ENCODE results near the gene SLC8A1. TPM values are rescaled to one million over a fixed set of nuclear protein-coding genes. Genes with fewer than 3 reads are reported as not detected.

The SLC8A1 gene
- total RNA-seq, 4 donors from 2014 or later = 2.2 to 45.0 (median 9.6) TPM

DNA sequence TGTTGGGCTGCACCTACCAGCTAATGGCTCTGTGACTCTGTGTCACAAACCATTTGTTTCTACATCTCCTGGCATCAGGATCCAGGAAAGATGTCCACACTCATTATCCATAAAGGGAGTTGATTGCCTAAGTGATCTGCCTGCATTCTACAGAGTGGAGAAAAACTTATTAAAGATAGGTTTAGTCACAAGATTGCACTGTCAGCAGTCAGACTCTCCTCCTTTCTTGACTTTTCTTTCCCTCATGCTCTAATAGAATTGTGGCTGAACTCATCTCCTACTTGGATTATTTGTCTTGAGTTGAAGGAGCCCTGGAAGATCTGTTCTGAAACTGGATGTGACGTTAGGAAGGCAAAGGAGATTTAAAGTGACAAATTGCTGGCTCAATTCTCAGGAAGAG, 152.7 kb downstream of the SLC8A1 start:
- Histone ChIP-seq H3K27me3 (no peaks in the 10 kb centered on the region), H3K27ac (no peak overlapping the region), H3K4me3 (no peak overlapping the region), H3K4me1 (no peaks in the 10 kb centered on the region), H3K9me3 (no peaks in the 10 kb centered on the region), H3K36me3 (no peaks in the 10 kb centered on the region)
- 79 to 83% methylated on average over 1 of the region's 1 CpG for WGBS, 2 donors
- no peak for DNase-seq
- TF ChIP-seq, protein P1, sequence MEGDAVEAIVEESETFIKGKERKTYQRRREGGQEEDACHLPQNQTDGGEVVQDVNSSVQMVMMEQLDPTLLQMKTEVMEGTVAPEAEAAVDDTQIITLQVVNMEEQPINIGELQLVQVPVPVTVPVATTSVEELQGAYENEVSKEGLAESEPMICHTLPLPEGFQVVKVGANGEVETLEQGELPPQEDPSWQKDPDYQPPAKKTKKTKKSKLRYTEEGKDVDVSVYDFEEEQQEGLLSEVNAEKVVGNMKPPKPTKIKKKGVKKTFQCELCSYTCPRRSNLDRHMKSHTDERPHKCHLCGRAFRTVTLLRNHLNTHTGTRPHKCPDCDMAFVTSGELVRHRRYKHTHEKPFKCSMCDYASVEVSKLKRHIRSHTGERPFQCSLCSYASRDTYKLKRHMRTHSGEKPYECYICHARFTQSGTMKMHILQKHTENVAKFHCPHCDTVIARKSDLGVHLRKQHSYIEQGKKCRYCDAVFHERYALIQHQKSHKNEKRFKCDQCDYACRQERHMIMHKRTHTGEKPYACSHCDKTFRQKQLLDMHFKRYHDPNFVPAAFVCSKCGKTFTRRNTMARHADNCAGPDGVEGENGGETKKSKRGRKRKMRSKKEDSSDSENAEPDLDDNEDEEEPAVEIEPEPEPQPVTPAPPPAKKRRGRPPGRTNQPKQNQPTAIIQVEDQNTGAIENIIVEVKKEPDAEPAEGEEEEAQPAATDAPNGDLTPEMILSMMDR (IDR thresholded peaks at IDR 0.05) = no peak
- TF ChIP-seq POLR2A (IDR thresholded peaks at IDR 0.05) = no peak
- intact Hi-C loops (cut with DNase I) = no loop called here

DNA sequence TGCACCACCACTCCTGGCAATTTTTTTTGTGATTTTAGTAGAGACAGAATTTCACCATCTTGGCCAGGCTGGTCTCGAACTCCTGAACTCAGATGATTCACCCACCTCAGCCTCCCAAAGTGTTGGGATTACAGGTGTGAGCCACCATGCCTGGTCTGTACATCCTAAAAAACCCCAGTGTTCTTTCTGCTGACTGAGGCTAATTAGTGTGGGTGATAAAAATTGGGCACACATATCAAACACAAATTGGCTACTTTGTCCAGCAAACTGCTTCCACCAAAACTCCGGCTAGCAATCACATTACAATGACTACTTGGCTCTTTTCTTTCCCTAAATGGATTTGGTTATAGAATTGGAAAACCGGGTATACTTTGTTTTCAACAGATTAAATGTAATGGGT, 153.9 kb downstream of the SLC8A1 start:
- no peak for TF ChIP-seq POLR2A (IDR thresholded peaks at IDR 0.05)
- TF ChIP-seq, protein P1 (IDR thresholded peaks at IDR 0.05) = no peak
- H3K27ac ChIP-seq = no peak overlapping the region
- intact Hi-C loops (cut with DNase I) = no loop called here
- H3K27me3 ChIP-seq = no peaks in the 10 kb centered on the region
- H3K4me3 ChIP-seq = no peak overlapping the region
- WGBS, 2 donors = 89 to 96% methylated on average over 3 of the region's 3 CpGs
- H3K9me3 ChIP-seq = no peaks in the 10 kb centered on the region
- DNase-seq = no peak
- H3K4me1 ChIP-seq = no peaks in the 10 kb centered on the region
- H3K36me3 ChIP-seq = no peaks in the 10 kb centered on the region

DNA sequence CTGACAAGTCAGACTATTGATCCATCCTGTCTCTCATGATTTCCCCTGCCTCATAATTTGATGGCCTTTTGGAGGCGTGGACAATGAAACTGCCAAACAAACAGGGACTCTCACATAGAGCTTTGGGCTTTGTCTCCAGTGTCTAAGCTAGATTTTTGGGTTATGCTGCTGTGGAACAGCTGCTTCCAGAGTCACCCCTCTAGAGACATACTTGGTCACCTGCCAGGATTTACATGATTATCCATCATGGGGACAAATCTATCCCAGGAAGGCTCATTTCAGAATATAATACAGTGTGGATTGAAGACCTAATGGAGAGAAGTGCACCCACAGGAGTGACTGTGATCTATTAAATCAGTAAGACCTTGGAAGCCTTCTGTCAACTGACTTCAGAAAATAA, 159.6 kb downstream of the SLC8A1 start:
- Histone ChIP-seq H3K27me3 (no peaks in the 10 kb centered on the region), H3K9me3 (no peaks in the 10 kb centered on the region), H3K4me1 (no peaks in the 10 kb centered on the region), H3K36me3 (no peaks in the 10 kb centered on the region), H3K4me3 (no peak overlapping the region), H3K27ac (no peak overlapping the region)
- intact Hi-C loops (cut with DNase I) = no loop called here
- DNase-seq = no peak
- WGBS, 2 donors = 50 to 100% methylated on average over 1 of the region's 1 CpG
- TF ChIP-seq, protein P1 (IDR thresholded peaks at IDR 0.05) = no peak
- no peak for TF ChIP-seq POLR2A (IDR thresholded peaks at IDR 0.05)

DNA sequence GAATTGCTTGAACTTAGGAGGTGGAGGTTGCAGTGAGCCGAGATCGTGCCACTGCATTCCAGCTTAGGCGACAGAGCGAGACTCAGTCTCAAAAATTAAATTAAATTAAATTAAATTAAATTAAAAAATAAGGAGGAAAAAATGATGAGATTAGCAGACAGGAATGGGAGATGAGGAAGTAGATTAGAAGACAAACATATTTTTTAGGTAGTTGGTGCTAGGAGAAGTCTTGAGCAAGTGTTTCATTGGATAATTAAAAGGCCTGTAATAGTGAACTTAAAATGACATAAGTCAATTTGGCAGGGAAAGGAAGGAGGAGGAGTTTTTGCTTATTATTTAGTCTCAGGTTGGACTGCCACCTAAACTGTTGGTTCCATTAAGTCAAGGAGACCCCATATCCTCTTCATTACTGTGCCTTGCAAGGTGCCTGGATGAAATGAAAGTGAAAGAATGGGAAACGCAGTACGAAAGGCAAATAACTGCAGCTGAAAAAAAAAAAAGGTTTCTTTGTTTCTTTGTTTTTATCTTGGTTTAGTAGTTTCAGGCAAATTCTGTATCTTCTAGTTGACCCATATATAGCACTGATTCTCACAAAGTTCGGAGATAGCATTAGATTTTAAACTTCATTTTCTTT, 162.0 kb downstream of the SLC8A1 start:
- intact Hi-C loops (cut with DNase I) = no loop called here
- TF ChIP-seq POLR2A (IDR thresholded peaks at IDR 0.05) = no peak
- TF ChIP-seq, protein P1 (IDR thresholded peaks at IDR 0.05) = no peak
- no peaks in the 10 kb centered on the region for H3K27me3 ChIP-seq
- H3K4me1 ChIP-seq = no peaks in the 10 kb centered on the region
- no peak overlapping the region for H3K4me3 ChIP-seq
- H3K27ac ChIP-seq = no peak overlapping the region
- H3K36me3 ChIP-seq = no peaks in the 10 kb centered on the region
- 85% methylated on average over 7 of the region's 7 CpGs for WGBS, 2 donors
- no peaks in the 10 kb centered on the region for H3K9me3 ChIP-seq
- no peak for DNase-seq

DNA sequence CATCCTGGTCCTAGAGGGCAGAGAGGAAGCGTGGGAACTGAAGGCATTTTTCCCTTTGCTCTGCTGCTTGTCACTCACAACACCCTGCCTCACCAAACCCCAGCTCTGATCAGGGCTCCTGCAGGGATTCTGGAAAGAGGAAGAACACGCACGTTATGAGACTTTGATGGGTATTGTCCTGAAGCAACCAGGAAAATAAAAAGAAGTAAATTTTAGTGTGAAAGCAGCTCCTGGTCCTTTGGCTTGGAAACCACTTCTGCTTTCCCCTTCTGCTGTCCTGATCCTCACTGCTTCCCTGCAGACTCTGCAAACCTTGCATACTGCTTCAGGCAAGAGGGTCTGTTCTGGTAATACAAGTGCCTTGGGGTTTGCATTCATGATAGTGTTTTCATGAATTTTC, 164.1 kb downstream of the SLC8A1 start:
- peaks cover 0 to 11% (median 0%) of the 10 kb centered on the region in 3 donors for H3K4me1 ChIP-seq
- H3K36me3 ChIP-seq = no peaks in the 10 kb centered on the region
- no peak overlapping the region for H3K27ac ChIP-seq
- H3K4me3 ChIP-seq = no peak overlapping the region
- no peaks in the 10 kb centered on the region for H3K27me3 ChIP-seq
- DNase-seq = no peak
- H3K9me3 ChIP-seq = no peaks in the 10 kb centered on the region
- intact Hi-C loops (cut with DNase I) = no loop called here
- TF ChIP-seq, protein P1 (IDR thresholded peaks at IDR 0.05) = no peak
- no peak for TF ChIP-seq POLR2A (IDR thresholded peaks at IDR 0.05)
- 63 to 71% methylated on average over 3 of the region's 3 CpGs for WGBS, 2 donors
